Psoas muscle (tissue), 8 donors: ENCODE data around the gene RHBDL3. TPM values are rescaled to one million over a fixed set of nuclear protein-coding genes. Genes with fewer than 3 reads are reported as not detected.
A peak's percentile ranks its signal among the peaks of the same experiment; 100 is the strongest.

Source experiments
- ATAC-seq, 4 donors: fragments of 200-7000 bp; cut with Tn5 transposase; one replicate each; pipeline ENCODE4 v1.9.1; 2020; ENCODE audit warnings: moderate library complexity in 3 of 4, mild to moderate bottlenecking in 2 of 4
- DNase-seq, 2 donors: peaks; one replicate each; pipeline ENCODE4 v3.0.0-alpha.2; 2020
- H3K27ac ChIP-seq: fragments of 200-600 bp; one replicate; pipeline ENCODE4 v1.8.0; 2022
- H3K27me3 ChIP-seq, 3 donors: fragments of 200-600 bp in 1 of 3; one replicate each; pipeline versions ENCODE4 v1.6.1 to v1.8.0; 2013 to 2022; ENCODE audit warnings: low read length in 2 of 3, mild to moderate bottlenecking in 2 of 3, moderate library complexity in 1 of 3; ENCODE audit not compliant: insufficient read depth in 3 of 3
- H3K36me3 ChIP-seq, 2 donors: fragments of 200-600 bp in 1 of 2; one replicate each; pipeline versions ENCODE4 v1.6.1 to v1.8.0; 2013 to 2022; ENCODE audit warnings: low read depth in 1 of 2, mild to moderate bottlenecking in 1 of 2, moderate library complexity in 1 of 2; ENCODE audit not compliant: insufficient read depth in 1 of 2
- H3K4me1 ChIP-seq: fragments of 200-600 bp; one replicate; pipeline ENCODE4 v1.8.0; 2022
- H3K4me3 ChIP-seq: fragments of 200-600 bp; one replicate; pipeline ENCODE4 v1.8.0; 2022; ENCODE audit warnings: mild to moderate bottlenecking
- H3K9me3 ChIP-seq: fragments of 200-600 bp; one replicate; pipeline ENCODE4 v1.8.0; 2022
- WGBS, 3 donors: extraction: QIAGEN DNeasy Blood & Tissue Kit; methylation state at CpG; one replicate each; pipeline versions ENCODE4 v1.1.6 to v1.1.7; 2013; 5-methylcytosine and 5-hydroxymethylcytosine counted together
- intact Hi-C, 2 donors: fragments of 100-400 bp; cut with DNase I; formaldehyde crosslinking; loops; one replicate each; pipeline versions ENCODE4 v1.11.0 to v1.14.2; 2022
- polyA plus RNA-seq, 3 donors: library from polyadenylated mRNA; stranded (reverse); fragments of 200-250 nt; gene quantifications; one replicate each; pipeline ENCODE4 v1.2.3, GENCODE V29; 2013
- total RNA-seq, 4 donors: library from RNA; stranded (reverse); fragmentation: NEBNext Ultra II Directional in 2 of 4; extraction: Animal tissue kit (Norgen Biotek cat#: 25700) in 2 of 4; gene quantifications; one replicate each; pipeline versions ENCODE4 v1.2.1 to v1.2.4, GENCODE V29; 2021 to 2023
- TF ChIP-seq, protein P1 (sequence below): fragments of 200-600 bp; IDR thresholded peaks from one replicate; pipeline ENCODE4 v1.8.0; 2022; ENCODE audit warnings: antibody characterized with exemption
- donor health status: healthy with polysubstance abuse.
- donor health status: DM: no; HTN: no; CAD: no; lungs with moderate emphysema.
- donor health status: Bipolar disorder and iron deficiency.
- donor health status: healthy.
- donor health status: DM: yes; HTN: yes; CAD: no.
- donor health status: DM: no; HTN: no; CAD: no.
- donor health status: DM: no; HTN: no; CAD: no.
- donor health status: DM: yes; HTN: yes; CAD: no.

The RHBDL3 gene
- total and polyA plus RNA-seq, 7 donors = 0.04 to 0.19 (median 0.12) TPM; not detected in 1

DNA sequence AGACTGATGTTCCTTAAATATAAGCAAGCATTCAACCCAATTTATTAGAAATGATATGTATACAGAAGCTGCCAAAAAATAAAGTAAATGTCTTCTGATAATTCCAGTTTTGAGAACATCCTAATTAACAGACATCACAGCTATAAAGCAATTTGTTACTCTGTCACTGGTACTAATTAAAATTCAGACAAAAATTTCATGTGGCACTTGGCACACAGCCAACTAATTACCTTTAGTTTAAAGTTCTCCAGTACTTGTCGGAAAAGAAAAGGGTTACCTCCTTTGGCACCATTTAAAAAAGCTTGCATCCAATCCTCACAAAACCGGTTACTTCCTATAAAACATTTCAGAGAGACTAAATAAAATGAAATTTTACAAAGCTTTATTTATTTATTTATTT lies 67.6 kb downstream of the RHBDL3 start:
- H3K4me1 ChIP-seq = no peaks in the 10 kb centered on the region
- peaks cover 5 to 77% of the 10 kb centered on the region in 2 donors for H3K36me3 ChIP-seq
- DNase-seq (no peak), ATAC-seq (no peak)
- H3K27ac ChIP-seq = no peak overlapping the region
- TF ChIP-seq, protein P1, sequence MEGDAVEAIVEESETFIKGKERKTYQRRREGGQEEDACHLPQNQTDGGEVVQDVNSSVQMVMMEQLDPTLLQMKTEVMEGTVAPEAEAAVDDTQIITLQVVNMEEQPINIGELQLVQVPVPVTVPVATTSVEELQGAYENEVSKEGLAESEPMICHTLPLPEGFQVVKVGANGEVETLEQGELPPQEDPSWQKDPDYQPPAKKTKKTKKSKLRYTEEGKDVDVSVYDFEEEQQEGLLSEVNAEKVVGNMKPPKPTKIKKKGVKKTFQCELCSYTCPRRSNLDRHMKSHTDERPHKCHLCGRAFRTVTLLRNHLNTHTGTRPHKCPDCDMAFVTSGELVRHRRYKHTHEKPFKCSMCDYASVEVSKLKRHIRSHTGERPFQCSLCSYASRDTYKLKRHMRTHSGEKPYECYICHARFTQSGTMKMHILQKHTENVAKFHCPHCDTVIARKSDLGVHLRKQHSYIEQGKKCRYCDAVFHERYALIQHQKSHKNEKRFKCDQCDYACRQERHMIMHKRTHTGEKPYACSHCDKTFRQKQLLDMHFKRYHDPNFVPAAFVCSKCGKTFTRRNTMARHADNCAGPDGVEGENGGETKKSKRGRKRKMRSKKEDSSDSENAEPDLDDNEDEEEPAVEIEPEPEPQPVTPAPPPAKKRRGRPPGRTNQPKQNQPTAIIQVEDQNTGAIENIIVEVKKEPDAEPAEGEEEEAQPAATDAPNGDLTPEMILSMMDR = no peak
- H3K27me3 ChIP-seq = no peaks in the 10 kb centered on the region
- H3K4me3 ChIP-seq = no peak overlapping the region
- no peaks in the 10 kb centered on the region for H3K9me3 ChIP-seq
- intact Hi-C loops = no loop called here
- WGBS, 3 donors = 90 to 96% (median 95%) methylated on average over 2 of the region's 2 CpGs

DNA sequence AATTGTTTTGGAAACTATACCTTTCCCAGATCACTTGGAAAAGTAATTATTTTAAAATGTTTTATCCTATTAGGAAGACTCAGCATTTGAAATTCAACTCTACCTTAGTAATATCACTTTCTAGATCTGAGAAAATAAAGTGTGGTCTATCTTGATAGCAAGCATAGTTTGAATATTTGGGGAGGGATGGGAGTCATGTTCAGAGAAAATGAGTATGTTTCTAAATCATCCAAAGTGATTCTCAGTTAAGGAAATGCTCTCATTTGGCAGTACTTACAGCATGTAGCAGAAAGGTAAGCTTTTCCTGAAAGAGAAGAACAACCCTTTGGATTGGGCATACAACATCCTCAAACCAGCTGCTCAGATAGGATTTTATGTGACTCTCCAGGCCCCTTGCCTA lies 69.4 kb downstream of the RHBDL3 start:
- TF ChIP-seq, protein P1 = no peak
- no peaks in the 10 kb centered on the region for H3K4me1 ChIP-seq

GRCh38 chr17:32335687-32336086 lies 70.1 kb downstream of the RHBDL3 start:
- TF ChIP-seq, protein P1 = no peak
- WGBS, 3 donors = 59 to 73% (median 64%) methylated on average over 4 of the region's 4 CpGs
- Histone ChIP-seq H3K4me1 (no peaks in the 10 kb centered on the region), H3K4me3 (no peak overlapping the region), H3K36me3 (peaks cover 7 to 91% of the 10 kb centered on the region in 2 donors), H3K9me3 (no peaks in the 10 kb centered on the region), H3K27me3 (no peaks in the 10 kb centered on the region), H3K27ac (no peak overlapping the region)
- ATAC-seq (no peak), DNase-seq (no peak)
- intact Hi-C loops = no loop called here

More for the DNA sequence above, 69.4 kb downstream of the RHBDL3 start:
- Histone ChIP-seq H3K4me3 (no peak overlapping the region), H3K27ac (no peak overlapping the region), H3K9me3 (no peaks in the 10 kb centered on the region), H3K36me3 (peaks cover 7 to 92% of the 10 kb centered on the region in 2 donors), H3K27me3 (no peaks in the 10 kb centered on the region)
- intact Hi-C loops = no loop called here
- no peak for ATAC-seq
- DNase-seq = no peak

GRCh38 chr17:32341141-32341856 lies 75.7 kb downstream of the RHBDL3 start:
- TF ChIP-seq, protein P1 = no peak
- H3K4me3 ChIP-seq = peak overlapping the region; percentile 86
- H3K9me3 ChIP-seq = no peaks in the 10 kb centered on the region
- peaks cover 7 to 40% of the 10 kb centered on the region in 2 donors for H3K36me3 ChIP-seq
- 7 to 9% (median 8%) methylated on average over 13 of the region's 13 CpGs for WGBS, 3 donors
- ATAC-seq = peak in 1 of 4 donors; percentile 11
- no peak for DNase-seq
- peak overlapping the region; percentile 85 for H3K27ac ChIP-seq
- no peaks in the 10 kb centered on the region for H3K27me3 ChIP-seq
- H3K4me1 ChIP-seq = no peaks in the 10 kb centered on the region
- intact Hi-C loops = no loop called here
